GM19193 (cell line): ENCODE results near the gene CYP3A4.

Experiments
- POLR2A ChIP-seq: IDR thresholded peaks from 4 replicates; pipeline ENCODE4 v1.6.1; 2011; ENCODE audit not compliant: insufficient read depth, insufficient read length; ENCODE audit errors: extremely low read depth

The CYP3A4 gene

GRCh38 chr7:99772565-99772964 lies 11.4 kb downstream of the CYP3A4 start:
- no peak for TF ChIP-seq POLR2A

GRCh38 chr7:99768471-99768870 lies 15.5 kb downstream of the CYP3A4 start:
- TF ChIP-seq POLR2A: no peak

DNA sequence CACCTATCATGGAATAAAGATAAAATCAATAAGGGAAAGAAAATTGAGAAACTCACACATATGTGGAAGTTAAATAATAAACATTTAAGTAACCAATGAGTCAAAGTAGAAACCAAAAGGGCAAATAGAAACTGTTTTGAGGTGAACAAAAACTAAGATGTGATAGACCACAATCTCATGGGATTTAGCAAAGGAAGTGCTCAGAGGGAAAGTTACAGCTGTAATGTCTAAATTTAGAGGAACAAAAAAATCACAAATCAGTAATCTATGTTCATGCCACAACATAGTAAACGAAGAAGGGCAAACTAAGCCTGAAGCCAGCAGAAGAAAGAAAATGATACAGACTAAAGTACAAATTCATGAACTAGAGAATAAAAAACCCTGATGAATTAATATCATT lies 16.3 kb downstream of the CYP3A4 start:
- no peak for TF ChIP-seq POLR2A

DNA sequence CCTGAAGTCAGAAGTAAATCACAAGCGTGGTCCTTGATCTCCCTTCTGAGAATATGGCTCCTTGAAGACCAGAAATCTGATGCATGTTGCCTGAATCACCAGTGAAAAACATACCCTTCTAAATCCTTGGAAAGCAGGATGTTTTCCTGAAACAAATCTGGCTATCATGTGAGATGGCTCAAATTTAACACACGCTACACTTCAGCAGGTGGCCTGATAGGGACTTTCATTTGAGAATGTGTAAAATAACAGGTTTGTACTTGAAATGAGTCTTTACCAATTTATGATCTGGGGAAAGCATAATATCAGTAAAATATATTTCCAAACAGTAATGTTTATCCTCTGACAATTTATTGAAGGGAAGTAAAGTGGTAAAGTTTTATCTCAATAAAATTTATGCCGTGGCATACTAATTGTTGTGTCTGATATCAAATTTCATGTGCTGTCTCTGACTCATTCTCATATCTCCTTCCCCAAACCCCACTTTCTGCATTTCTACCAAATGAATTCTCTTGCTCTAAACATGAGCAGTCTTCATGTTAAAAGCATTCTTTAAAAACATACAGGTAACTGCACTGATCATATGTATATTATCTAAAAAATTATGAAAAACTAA lies 17.4 kb downstream of the CYP3A4 start:
- TF ChIP-seq POLR2A: no peak

GRCh38 chr7:99764478-99764877 lies 19.5 kb downstream of the CYP3A4 start:
- TF ChIP-seq POLR2A: no peak

DNA sequence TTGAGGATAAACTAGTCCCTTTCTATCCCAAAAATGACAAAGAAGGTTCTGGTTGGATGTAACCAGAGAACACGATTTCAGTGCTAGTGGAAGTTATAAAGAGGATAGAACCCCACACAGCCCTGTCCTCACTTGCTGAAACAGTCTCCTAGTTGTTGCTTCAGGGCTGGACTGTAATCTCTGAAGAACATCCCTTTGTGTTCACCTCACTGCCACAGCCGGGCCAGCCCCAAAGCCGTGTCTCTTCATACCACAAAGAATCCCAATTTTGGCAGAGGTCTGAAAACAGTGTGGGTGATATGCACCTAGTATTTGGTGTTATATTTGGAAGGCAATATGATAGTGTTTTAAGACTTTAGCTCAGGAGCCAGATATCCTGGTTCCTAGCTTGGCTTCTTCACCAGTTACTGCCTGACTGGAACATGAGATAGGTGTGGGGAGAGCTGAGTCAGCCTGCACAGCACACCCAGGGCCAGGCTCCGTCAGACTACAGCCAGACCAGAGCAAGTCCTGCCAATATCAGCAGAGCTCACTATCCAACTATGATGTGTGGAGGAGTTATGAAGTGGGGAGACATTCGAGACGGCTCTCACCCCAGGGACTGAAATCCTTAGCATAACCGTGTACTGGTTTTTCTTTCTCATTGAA lies 21.2 kb downstream of the CYP3A4 start:
- no peak for TF ChIP-seq POLR2A

DNA sequence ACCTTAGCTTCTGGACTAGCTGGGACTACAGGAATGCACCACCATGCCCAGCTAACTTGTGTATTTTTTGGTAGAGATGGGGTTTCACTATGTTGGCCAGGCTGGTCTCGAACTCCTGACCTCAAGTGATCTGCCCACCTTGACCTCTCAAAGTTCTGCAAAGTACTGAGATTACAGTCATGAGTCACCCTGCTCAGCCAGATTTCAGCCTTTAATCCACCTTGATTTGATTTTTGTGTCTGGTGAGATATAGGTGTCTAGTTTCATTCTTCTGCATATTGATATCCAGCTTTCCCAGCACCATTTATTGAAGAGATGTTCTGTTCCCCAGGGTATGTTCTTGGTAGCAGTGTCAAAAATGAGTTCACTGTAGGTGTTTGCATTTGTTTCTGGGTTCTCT lies 28.9 kb downstream of the CYP3A4 start:
- TF ChIP-seq POLR2A: no peak

- TF ChIP-seq POLR2A: no peak
These were observed 31.6 kb downstream of the CYP3A4 start for GRCh38 chr7:99752356-99752755.

DNA sequence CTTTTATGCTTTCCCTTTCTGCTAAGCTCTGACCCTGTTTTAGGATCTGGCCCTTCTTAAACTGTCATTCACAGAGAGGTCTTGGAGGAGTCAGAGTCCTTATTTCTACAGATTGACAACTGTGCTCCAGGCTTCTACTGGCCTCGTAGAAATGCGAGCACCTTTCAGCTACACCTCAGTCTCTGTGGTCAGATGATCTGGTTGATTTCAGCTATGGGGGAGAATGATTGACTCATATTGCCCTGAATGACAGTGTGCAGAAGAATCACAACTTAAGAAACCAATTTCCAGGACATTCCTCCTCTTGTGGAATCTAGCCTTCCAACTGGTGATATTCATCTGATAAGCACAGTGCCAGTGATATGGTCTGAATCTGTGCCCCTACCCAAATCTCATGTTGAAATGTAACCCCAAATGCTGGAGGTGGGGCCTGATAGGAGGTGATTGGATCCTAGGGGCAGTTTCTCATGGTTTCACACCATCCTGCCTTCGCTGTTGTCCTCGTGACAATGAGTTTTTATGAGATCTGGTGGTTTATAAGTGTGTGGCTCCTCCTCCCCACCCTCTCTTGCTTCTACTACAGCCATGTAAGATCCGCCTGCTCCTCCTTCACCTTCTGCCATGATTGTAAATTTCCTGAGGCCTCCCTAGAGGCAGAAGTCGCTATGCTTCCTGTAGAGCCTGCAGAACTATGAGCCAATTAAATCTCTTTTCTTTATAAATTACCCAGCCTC lies 35.0 kb downstream of the CYP3A4 start:
- TF ChIP-seq POLR2A: no peak

DNA sequence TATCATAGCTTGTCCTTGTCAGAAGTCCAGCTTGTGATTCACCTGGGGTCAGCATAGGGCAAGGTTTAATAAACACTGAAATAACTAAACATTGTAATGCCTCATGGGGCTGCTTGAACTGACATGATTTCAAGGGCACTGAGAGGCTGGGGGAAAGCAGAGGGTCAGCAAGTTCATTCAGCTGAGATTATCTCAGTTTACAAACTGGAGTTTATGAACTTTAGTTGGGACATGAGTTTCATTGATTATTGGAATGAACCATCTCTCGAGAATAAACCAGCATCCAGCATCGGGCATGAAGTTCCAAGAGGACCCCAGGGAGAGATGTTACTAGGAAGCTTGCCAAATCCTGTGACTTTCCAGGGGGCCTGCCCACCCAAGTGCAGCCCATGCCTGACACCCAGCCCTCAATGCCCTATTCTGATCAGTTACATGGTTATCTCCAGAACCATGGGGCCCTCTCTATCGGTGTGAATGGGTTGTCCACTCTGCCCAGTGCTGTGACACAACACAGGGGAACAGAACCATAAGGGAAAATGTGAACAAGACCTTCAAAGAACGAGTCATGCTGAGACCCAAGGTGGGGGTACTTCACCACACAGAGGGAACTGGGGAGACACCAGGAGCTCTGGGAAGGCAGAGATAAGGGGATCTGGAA lies 41.1 kb downstream of the CYP3A4 start:
- TF ChIP-seq POLR2A: no peak

DNA sequence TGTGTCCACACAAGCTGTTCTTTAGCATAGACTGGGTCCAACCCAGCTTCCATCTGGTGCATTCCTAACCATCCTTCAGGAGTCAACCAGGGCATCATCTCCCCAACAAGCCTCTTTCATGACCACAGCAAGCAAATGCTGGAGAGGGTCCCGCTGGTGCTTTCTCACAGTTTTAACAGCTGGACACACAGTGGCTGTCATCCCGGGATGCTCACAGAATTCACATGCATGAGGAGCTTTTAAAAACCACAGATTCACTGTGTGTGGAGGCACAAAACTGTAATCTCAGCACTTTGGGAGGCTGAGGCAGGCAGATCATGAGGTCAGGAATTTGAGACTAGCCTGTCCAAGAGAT lies 42.6 kb downstream of the CYP3A4 start:
- TF ChIP-seq POLR2A: no peak

DNA sequence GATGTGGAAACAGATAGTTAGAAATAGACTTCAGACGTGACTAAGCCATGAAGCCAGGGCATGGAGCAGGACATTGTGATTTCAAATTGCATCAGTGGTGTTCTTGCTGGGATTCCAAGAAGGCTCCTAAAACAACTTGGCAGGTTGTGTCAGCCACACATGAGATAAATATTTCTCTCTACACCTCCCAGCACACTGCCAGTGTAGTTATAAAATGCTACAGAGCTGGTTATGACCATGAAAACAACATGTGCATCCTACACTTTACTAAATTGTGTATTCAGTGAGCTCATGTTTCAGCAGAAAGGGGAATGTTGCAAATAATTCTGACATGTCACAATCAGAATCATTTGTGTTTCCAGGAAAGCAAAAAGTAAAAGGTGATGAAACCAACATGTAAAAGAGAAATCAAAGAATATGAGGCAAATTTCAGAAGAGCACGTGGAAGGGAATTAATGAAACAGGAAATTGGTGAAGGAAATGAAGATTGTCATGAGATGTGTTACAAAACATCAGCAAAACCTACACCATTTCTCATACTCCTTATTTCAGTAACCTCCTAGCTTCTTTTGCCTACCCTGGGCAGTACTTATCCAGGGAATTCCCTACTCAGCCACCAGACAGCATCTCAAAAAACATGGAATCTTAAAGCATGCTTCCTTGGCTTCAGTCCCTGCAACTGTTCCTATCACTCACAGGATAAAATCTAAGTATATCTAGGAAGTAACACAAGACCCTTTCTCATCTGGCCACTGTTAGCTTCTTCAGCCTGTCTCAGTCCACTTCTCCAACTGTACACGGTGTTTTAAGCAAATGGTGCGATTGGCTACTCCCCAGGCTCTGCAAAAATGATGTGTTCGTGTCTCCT lies 43.2 kb downstream of the CYP3A4 start:
- TF ChIP-seq POLR2A: no peak

DNA sequence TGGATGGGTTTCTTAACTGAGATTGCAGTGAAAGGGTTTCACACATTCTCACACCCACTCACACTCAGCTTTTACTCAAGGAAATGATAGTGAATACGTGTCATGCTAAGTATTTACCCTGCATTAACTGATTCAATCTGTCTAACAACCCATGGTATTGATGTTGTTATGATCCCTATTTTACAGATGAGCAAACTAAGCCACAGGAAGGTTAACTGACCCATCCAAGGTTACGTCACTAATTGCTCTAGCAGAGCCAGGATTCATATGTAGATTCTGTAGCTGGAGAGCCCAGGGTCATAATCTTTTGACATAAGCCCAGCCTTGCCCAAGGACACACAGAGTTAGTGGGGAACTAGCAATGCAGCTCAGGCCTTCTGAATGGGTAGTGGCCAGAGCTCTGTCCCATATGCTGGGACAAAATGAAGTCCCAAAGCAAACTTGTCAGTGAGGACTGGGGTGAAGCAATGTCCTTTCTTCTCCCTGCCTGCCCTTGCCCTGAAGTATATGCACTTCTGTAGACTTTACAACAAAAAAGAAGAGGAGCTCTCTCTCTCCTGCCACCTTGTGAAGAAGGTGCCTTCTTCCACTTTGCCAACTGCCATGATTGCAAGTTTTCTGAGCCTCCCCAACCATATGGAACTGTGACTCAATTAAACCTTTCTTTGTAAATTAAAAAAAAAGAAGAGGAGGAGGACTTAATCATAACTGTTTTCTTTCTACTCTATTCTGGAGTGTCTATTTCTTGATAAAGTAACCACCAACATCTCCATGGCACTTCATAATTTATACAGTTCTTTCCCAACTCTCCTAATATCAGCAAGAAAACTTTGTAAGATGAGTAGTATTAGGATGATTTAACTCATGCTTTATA lies 44.0 kb downstream of the CYP3A4 start:
- no peak for TF ChIP-seq POLR2A

DNA sequence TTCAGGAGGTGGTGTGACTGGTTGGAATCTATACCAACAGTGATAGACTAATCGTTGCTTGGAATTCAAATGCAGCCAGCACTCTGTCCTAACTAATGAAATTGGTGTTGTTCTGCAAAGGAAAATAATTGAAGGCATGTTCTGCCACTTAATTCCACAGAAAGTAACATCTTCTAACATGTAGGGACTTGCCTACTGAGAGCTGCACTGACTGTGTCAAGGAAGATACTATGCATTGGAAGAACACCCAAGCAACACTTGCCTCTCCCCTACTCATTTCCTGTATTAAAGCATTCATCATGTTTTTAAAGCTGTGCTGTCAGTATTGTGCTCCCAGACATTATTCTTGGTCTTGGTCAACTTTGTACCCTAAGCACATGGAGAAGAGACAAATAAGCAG lies 46.3 kb downstream of the CYP3A4 start:
- TF ChIP-seq POLR2A: no peak
